HepG2 (cell line): ENCODE measurements around the gene KIF7. TPM values are rescaled to one million over a fixed set of nuclear protein-coding genes. Genes with fewer than 3 reads are reported as not detected.
A peak's percentile ranks its signal among the peaks of the same experiment; 100 is the strongest.

ENCODE experiments used
- CAMTA2 ChIP-seq: sonication (generic); formaldehyde crosslinking; IDR thresholded peaks from 2 replicates; pipeline ENCODE4 v1.4.0; 2020; ENCODE audit warnings: mild to moderate bottlenecking, missing genetic modification reagents, borderline replicate concordance
- CHD2 ChIP-seq: IDR thresholded peaks from 2 replicates; pipeline ENCODE4 v1.6.1; 2011; ENCODE audit warnings: low read depth, low read length, improper control_type of control experiment
- FOSL1 ChIP-seq: sonication (generic); formaldehyde crosslinking; IDR thresholded peaks from 2 replicates; pipeline ENCODE4 v1.9.0; 2021; ENCODE audit warnings: missing genetic modification reagents, borderline replicate concordance
- KLF9 ChIP-seq: IDR thresholded peaks from 2 replicates; pipeline ENCODE4 v1.6.1; 2016; ENCODE audit warnings: low read depth
- MYC ChIP-seq: sonication (generic); formaldehyde crosslinking; IDR thresholded peaks from 2 replicates; pipeline ENCODE4 v1.9.0; 2021; ENCODE audit warnings: missing genetic modification reagents, borderline replicate concordance
- ZNF101 ChIP-seq: sonication (generic); formaldehyde crosslinking; IDR thresholded peaks from 2 replicates; pipeline ENCODE4 v1.4.0; 2020; ENCODE audit warnings: mild to moderate bottlenecking, low read depth, missing genetic modification reagents, borderline replicate concordance
- ZNF407 ChIP-seq: sonication (generic); formaldehyde crosslinking; IDR thresholded peaks from one replicate; pipeline ENCODE4 v1.5.1; 2020; ENCODE audit warnings: mild to moderate bottlenecking, missing genetic modification reagents; ENCODE audit errors: not compliant biosample characterization
- ZNF512 ChIP-seq: sonication (generic); formaldehyde crosslinking; IDR thresholded peaks from 2 replicates; pipeline ENCODE4 v1.4.0; 2020; ENCODE audit warnings: mild to moderate bottlenecking, missing genetic modification reagents
- polyA plus RNA-seq, 8 experiments: library from polyadenylated mRNA; depleted of rRNA in 3 of 8; stranded (reverse) in 7 of 8; unstranded in 1 of 8; fragments of >200 nt; fragmentation: Illumina TruSeq in 4 of 8; extraction: Trizol in 4 of 8; gene quantifications; 2 replicates each; pipeline versions ENCODE4 v1.2.1 to v1.2.3, GENCODE V29; 2011 to 2016; ENCODE audit warnings: low read depth in 4 of 8, missing spikeins in 1 of 8, mixed read lengths in 1 of 8; ENCODE audit not compliant: insufficient read depth in 1 of 8
- total RNA-seq, 5 experiments: library from RNA; depleted of rRNA; stranded (reverse); fragments of >200 nt; fragmentation: Illumina TruSeq; extraction: Trizol; gene quantifications; 2 replicates each; pipeline ENCODE4 v1.2.3, GENCODE V29; 2016; ENCODE audit warnings: low read depth in 1 of 5
- TF ChIP-seq, protein P1 (sequence below): sonication (generic); formaldehyde crosslinking; conservative IDR thresholded peaks from 2 replicates; pipeline ENCODE4 v1.4.0; 2020; ENCODE audit warnings: missing genetic modification reagents

Gene KIF7
- total and polyA plus RNA-seq, 2 of the 13 experiments (the other 11 are each of a cell fraction or from before 2014, with no cell fraction given): 1.5 to 6.2 TPM

DNA sequence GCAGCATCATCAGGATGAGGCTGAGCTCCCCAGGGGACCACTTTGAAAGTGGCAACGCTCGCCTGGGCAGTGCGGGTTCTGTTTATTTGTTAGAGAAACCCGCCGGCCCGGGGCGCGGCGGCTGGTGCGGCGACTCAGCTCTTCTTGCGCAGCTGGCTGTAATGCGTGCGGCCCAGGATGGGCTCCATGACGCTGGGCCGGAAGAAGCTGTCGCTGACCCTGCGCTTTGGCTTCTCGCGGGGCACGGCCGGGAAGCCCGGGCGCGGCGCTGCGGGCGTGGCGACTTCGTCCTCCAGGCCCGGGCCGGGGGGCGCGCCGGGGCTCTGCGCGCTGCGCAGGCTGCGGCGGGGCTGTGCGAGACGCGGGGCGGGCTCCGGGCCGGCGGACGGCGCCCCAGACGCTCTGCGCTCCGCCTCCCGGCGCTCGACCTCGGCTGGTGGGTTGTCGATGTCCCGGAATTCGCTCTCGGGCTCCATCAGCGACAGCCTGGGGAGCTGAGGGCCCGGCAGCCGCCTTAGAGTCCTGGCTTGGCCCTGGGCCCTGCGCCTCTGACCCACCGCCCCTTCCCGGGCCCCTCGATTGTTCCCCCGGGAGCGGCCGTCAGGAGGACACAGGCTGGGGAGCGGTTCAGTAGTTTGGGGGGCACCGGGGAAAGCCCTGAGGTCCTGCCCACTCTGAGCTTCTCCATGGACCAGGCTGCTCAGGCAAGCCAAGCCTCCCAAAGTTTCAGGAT is 10.3 kb upstream of the KIF7 start (continued):
- no peak for TF ChIP-seq CAMTA2 (CRISPR knock-in tag)
- no peak for TF ChIP-seq KLF9
- no peak for TF ChIP-seq ZNF407 (CRISPR knock-in tag)
- TF ChIP-seq, protein P1, sequence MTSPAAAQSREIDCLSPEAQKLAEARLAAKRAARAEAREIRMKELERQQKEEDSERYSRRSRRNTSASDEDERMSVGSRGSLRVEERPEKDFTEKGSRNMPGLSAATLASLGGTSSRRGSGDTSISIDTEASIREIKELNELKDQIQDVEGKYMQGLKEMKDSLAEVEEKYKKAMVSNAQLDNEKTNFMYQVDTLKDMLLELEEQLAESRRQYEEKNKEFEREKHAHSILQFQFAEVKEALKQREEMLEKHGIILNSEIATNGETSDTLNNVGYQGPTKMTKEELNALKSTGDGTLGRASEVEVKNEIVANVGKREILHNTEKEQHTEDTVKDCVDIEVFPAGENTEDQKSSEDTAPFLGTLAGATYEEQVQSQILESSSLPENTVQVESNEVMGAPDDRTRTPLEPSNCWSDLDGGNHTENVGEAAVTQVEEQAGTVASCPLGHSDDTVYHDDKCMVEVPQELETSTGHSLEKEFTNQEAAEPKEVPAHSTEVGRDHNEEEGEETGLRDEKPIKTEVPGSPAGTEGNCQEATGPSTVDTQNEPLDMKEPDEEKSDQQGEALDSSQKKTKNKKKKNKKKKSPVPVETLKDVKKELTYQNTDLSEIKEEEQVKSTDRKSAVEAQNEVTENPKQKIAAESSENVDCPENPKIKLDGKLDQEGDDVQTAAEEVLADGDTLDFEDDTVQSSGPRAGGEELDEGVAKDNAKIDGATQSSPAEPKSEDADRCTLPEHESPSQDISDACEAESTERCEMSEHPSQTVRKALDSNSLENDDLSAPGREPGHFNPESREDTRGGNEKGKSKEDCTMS: no peak
- 0 out of 2 replicates have a peak, but pooled peaks have one; percentile 29 for TF ChIP-seq CHD2
- no peak for TF ChIP-seq ZNF101 (CRISPR knock-in tag)
- TF ChIP-seq MYC (CRISPR knock-in tag): no peak
- TF ChIP-seq FOSL1 (CRISPR knock-in tag): no peak
- no peak for TF ChIP-seq ZNF512
- TF ChIP-seq, all 625 proteins: peak for 7
